Vagina (tissue), 2 donors: Measurements from ENCODE around the gene ZFYVE21.

Source experiments
- CTCF ChIP-seq, 3 experiments: fragments of 450-650 bp in 2 of 3; fragments of 200-600 bp in 1 of 3; sonication (generic) in 1 of 3; IDR thresholded peaks; one replicate each; pipeline ENCODE4 v1.5.1; 2017 to 2019; ENCODE audit warnings: antibody characterized with exemption in 3 of 3, mild to moderate bottlenecking in 2 of 3, moderate library complexity in 2 of 3
- POLR2A ChIP-seq, 2 donors: fragments of 450-650 bp; IDR thresholded peaks; one replicate each; pipeline ENCODE4 v1.6.1; 2017; ENCODE audit warnings: antibody characterized with exemption in 2 of 2, mild to moderate bottlenecking in 2 of 2, moderate library complexity in 2 of 2

- TF ChIP-seq CTCF (IDR thresholded peaks at IDR 0.05) (no peak), POLR2A (IDR thresholded peaks at IDR 0.05) (no peak)
Measured at GRCh38 chr14:103667671-103668070, 47.9 kb upstream of the ZFYVE21 start.
